ENCODE results near the gene KRT32. TPM values are rescaled to one million over a fixed set of nuclear protein-coding genes. Genes with fewer than 3 reads are reported as not detected.

KRT32 gene
- total RNA-seq (not detected), polyA plus RNA-seq (not detected)
- long read RNA-seq, donor 1, result 0 reads
- long read RNA-seq, donor 2, result 0 reads

GRCh38 chr17:41466988-41467387 is at the start of gene KRT32:
KRT32 (minus strand) TSS chr17:41467386; CDS start chr17:41467325, 61 bp downstream.
- intact Hi-C loops (cut with DNase I), result no loop called here
- Histone ChIP-seq H3K9me3 (ENCODE audit: control insufficient read depth, low read length) (peaks cover 7% of the 10 kb centered on the region), H3K27me3 (ENCODE audit: control insufficient read depth in 1 of 2, insufficient read depth in 2 of 2, low read length in 1 of 2) (no peaks in the 10 kb centered on the region), H3K4me1 (ENCODE audit: control insufficient read depth in 1 of 2, insufficient read depth in 2 of 2, low read length in 2 of 2) (no peaks in the 10 kb centered on the region), H3K27ac (ENCODE audit: low read depth in 1 of 2, low read length in 2 of 2) (no peak within 1 kb of the TSS), H3K4me3 (ENCODE audit: low read length in 2 of 2) (no peak within 1 kb of the TSS), H3K36me3 (ENCODE audit: control insufficient read depth in 1 of 2, insufficient read depth in 2 of 2, low read length in 1 of 2) (no peaks in the 10 kb centered on the region)
- DNase-seq (no peak), ATAC-seq (ENCODE audit: low FRiP score) (no peak)
- 88 to 91% methylated on average over 14 of the region's 14 CpGs for WGBS, 2 donors

- Histone ChIP-seq H3K4me3 (ENCODE audit: low read length in 2 of 2) (no peak overlapping the region), H3K27me3 (ENCODE audit: control insufficient read depth in 1 of 2, insufficient read depth in 2 of 2, low read length in 1 of 2) (no peaks in the 10 kb centered on the region), H3K27ac (ENCODE audit: low read depth in 1 of 2, low read length in 2 of 2) (no peak overlapping the region), H3K9me3 (ENCODE audit: control insufficient read depth, low read length) (no peaks in the 10 kb centered on the region), H3K4me1 (ENCODE audit: control insufficient read depth in 1 of 2, insufficient read depth in 2 of 2, low read length in 2 of 2) (no peaks in the 10 kb centered on the region), H3K36me3 (ENCODE audit: control insufficient read depth in 1 of 2, insufficient read depth in 2 of 2, low read length in 1 of 2) (no peaks in the 10 kb centered on the region)
- intact Hi-C loops (cut with DNase I), result no loop called here
- WGBS, 2 donors, result 88 to 91% methylated on average over 14 of the region's 14 CpGs
- DNase-seq, result no peak
- no peak for ATAC-seq (ENCODE audit: low FRiP score)
Measured at GRCh38 chr17:41516830-41517283, 49.7 kb upstream of the KRT32 start.

- Histone ChIP-seq H3K36me3 (ENCODE audit: control insufficient read depth in 1 of 2, insufficient read depth in 2 of 2, low read length in 1 of 2) (no peaks in the 10 kb centered on the region), H3K4me3 (ENCODE audit: low read length in 2 of 2) (no peak overlapping the region), H3K27ac (ENCODE audit: low read depth in 1 of 2, low read length in 2 of 2) (no peak overlapping the region), H3K27me3 (ENCODE audit: control insufficient read depth in 1 of 2, insufficient read depth in 2 of 2, low read length in 1 of 2) (no peaks in the 10 kb centered on the region), H3K9me3 (ENCODE audit: control insufficient read depth, low read length) (no peaks in the 10 kb centered on the region), H3K4me1 (ENCODE audit: control insufficient read depth in 1 of 2, insufficient read depth in 2 of 2, low read length in 2 of 2) (no peaks in the 10 kb centered on the region)
- no peak for ATAC-seq (ENCODE audit: low FRiP score)
- DNase-seq, result no peak
- intact Hi-C loops (cut with DNase I), result no loop called here
- WGBS, 2 donors, result 91 to 93% methylated on average over 14 of the region's 14 CpGs
Measured at GRCh38 chr17:41516147-41516829, 49.1 kb upstream of the KRT32 start.

GRCh38 chr17:41513168-41513547 is 46.0 kb upstream of the KRT32 start:
- intact Hi-C loops (cut with DNase I), result no loop called here
- Histone ChIP-seq H3K4me1 (ENCODE audit: control insufficient read depth in 1 of 2, insufficient read depth in 2 of 2, low read length in 2 of 2) (no peaks in the 10 kb centered on the region), H3K9me3 (ENCODE audit: control insufficient read depth, low read length) (no peaks in the 10 kb centered on the region), H3K27ac (ENCODE audit: low read depth in 1 of 2, low read length in 2 of 2) (no peak overlapping the region), H3K36me3 (ENCODE audit: control insufficient read depth in 1 of 2, insufficient read depth in 2 of 2, low read length in 1 of 2) (no peaks in the 10 kb centered on the region), H3K4me3 (ENCODE audit: low read length in 2 of 2) (no peak overlapping the region), H3K27me3 (ENCODE audit: control insufficient read depth in 1 of 2, insufficient read depth in 2 of 2, low read length in 1 of 2) (no peaks in the 10 kb centered on the region)
- 74 to 75% methylated on average over 5 of the region's 5 CpGs for WGBS, 2 donors
- no peak for DNase-seq
- no peak for ATAC-seq (ENCODE audit: low FRiP score)

- intact Hi-C loops (cut with DNase I), result no loop called here
- no peaks in the 10 kb centered on the region for H3K9me3 ChIP-seq (ENCODE audit: control insufficient read depth, low read length)
- DNase-seq, result no peak
- no peaks in the 10 kb centered on the region for H3K4me1 ChIP-seq (ENCODE audit: control insufficient read depth in 1 of 2, insufficient read depth in 2 of 2, low read length in 2 of 2)
- H3K4me3 ChIP-seq (ENCODE audit: low read length in 2 of 2), result no peak overlapping the region
- no peak for ATAC-seq (ENCODE audit: low FRiP score)
- H3K36me3 ChIP-seq (ENCODE audit: control insufficient read depth in 1 of 2, insufficient read depth in 2 of 2, low read length in 1 of 2), result no peaks in the 10 kb centered on the region
- no peak overlapping the region for H3K27ac ChIP-seq (ENCODE audit: low read depth in 1 of 2, low read length in 2 of 2)
- H3K27me3 ChIP-seq (ENCODE audit: control insufficient read depth in 1 of 2, insufficient read depth in 2 of 2, low read length in 1 of 2), result no peaks in the 10 kb centered on the region
- WGBS, 2 donors, result 71 to 79% methylated on average over 7 of the region's 7 CpGs
Measured at GRCh38 chr17:41512546-41513167, 45.5 kb upstream of the KRT32 start.

- DNase-seq, result no peak
- no peak overlapping the region for H3K4me3 ChIP-seq (ENCODE audit: low read length in 2 of 2)
- no peaks in the 10 kb centered on the region for H3K4me1 ChIP-seq (ENCODE audit: control insufficient read depth in 1 of 2, insufficient read depth in 2 of 2, low read length in 2 of 2)
- intact Hi-C loops (cut with DNase I), result no loop called here
- H3K9me3 ChIP-seq (ENCODE audit: control insufficient read depth, low read length), result no peaks in the 10 kb centered on the region
- 75 to 76% methylated on average over 10 of the region's 10 CpGs for WGBS, 2 donors
- no peaks in the 10 kb centered on the region for H3K27me3 ChIP-seq (ENCODE audit: control insufficient read depth in 1 of 2, insufficient read depth in 2 of 2, low read length in 1 of 2)
- no peaks in the 10 kb centered on the region for H3K36me3 ChIP-seq (ENCODE audit: control insufficient read depth in 1 of 2, insufficient read depth in 2 of 2, low read length in 1 of 2)
- no peak for ATAC-seq (ENCODE audit: low FRiP score)
- H3K27ac ChIP-seq (ENCODE audit: low read depth in 1 of 2, low read length in 2 of 2), result no peak overlapping the region
Measured at GRCh38 chr17:41511716-41512115, 44.5 kb upstream of the KRT32 start.

- no peaks in the 10 kb centered on the region for H3K9me3 ChIP-seq (ENCODE audit: control insufficient read depth, low read length)
- intact Hi-C loops (cut with DNase I), result no loop called here
- no peaks in the 10 kb centered on the region for H3K36me3 ChIP-seq (ENCODE audit: control insufficient read depth in 1 of 2, insufficient read depth in 2 of 2, low read length in 1 of 2)
- no peaks in the 10 kb centered on the region for H3K27me3 ChIP-seq (ENCODE audit: control insufficient read depth in 1 of 2, insufficient read depth in 2 of 2, low read length in 1 of 2)
- ATAC-seq (ENCODE audit: low FRiP score), result no peak
- no peak overlapping the region for H3K27ac ChIP-seq (ENCODE audit: low read depth in 1 of 2, low read length in 2 of 2)
- H3K4me1 ChIP-seq (ENCODE audit: control insufficient read depth in 1 of 2, insufficient read depth in 2 of 2, low read length in 2 of 2), result no peaks in the 10 kb centered on the region
- H3K4me3 ChIP-seq (ENCODE audit: low read length in 2 of 2), result no peak overlapping the region
- WGBS, 2 donors, result 81 to 85% methylated on average over 4 of the region's 4 CpGs
- no peak for DNase-seq
Measured at GRCh38 chr17:41511116-41511515, 43.9 kb upstream of the KRT32 start.

GRCh38 chr17:41510251-41511065 is 43.3 kb upstream of the KRT32 start:
- Histone ChIP-seq H3K4me3 (ENCODE audit: low read length in 2 of 2) (no peak overlapping the region), H3K9me3 (ENCODE audit: control insufficient read depth, low read length) (no peaks in the 10 kb centered on the region), H3K27ac (ENCODE audit: low read depth in 1 of 2, low read length in 2 of 2) (no peak overlapping the region), H3K27me3 (ENCODE audit: control insufficient read depth in 1 of 2, insufficient read depth in 2 of 2, low read length in 1 of 2) (no peaks in the 10 kb centered on the region), H3K36me3 (ENCODE audit: control insufficient read depth in 1 of 2, insufficient read depth in 2 of 2, low read length in 1 of 2) (no peaks in the 10 kb centered on the region), H3K4me1 (ENCODE audit: control insufficient read depth in 1 of 2, insufficient read depth in 2 of 2, low read length in 2 of 2) (no peaks in the 10 kb centered on the region)
- DNase-seq, result no peak
- 79% methylated on average over 7 of the region's 7 CpGs for WGBS, 2 donors
- no peak for ATAC-seq (ENCODE audit: low FRiP score)
- intact Hi-C loops (cut with DNase I), result no loop called here

Measured in aorta (tissue), 5 donors.